Forelimb muscle (tissue), 1 donor: ENCODE data around the gene ACKR1. TPM values are rescaled to one million over a fixed set of nuclear protein-coding genes. Genes with fewer than 3 reads are reported as not detected.
A peak's percentile ranks its signal among the peaks of the same experiment; 100 is the strongest.

ENCODE experiments used
- DNase-seq: peaks from one replicate; pipeline ENCODE4 v3.0.0-alpha.2; 2013; ENCODE audit warnings: low read depth
- polyA plus RNA-seq: library from polyadenylated mRNA; unstranded; fragments of 120-200 nt; gene quantifications from one replicate; pipeline ENCODE4 v1.2.1, GENCODE V29; 2013; ENCODE audit not compliant: insufficient read length

Gene ACKR1, protein sequence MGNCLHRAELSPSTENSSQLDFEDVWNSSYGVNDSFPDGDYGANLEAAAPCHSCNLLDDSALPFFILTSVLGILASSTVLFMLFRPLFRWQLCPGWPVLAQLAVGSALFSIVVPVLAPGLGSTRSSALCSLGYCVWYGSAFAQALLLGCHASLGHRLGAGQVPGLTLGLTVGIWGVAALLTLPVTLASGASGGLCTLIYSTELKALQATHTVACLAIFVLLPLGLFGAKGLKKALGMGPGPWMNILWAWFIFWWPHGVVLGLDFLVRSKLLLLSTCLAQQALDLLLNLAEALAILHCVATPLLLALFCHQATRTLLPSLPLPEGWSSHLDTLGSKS
- polyA plus RNA-seq, result 3.0 TPM

DNA sequence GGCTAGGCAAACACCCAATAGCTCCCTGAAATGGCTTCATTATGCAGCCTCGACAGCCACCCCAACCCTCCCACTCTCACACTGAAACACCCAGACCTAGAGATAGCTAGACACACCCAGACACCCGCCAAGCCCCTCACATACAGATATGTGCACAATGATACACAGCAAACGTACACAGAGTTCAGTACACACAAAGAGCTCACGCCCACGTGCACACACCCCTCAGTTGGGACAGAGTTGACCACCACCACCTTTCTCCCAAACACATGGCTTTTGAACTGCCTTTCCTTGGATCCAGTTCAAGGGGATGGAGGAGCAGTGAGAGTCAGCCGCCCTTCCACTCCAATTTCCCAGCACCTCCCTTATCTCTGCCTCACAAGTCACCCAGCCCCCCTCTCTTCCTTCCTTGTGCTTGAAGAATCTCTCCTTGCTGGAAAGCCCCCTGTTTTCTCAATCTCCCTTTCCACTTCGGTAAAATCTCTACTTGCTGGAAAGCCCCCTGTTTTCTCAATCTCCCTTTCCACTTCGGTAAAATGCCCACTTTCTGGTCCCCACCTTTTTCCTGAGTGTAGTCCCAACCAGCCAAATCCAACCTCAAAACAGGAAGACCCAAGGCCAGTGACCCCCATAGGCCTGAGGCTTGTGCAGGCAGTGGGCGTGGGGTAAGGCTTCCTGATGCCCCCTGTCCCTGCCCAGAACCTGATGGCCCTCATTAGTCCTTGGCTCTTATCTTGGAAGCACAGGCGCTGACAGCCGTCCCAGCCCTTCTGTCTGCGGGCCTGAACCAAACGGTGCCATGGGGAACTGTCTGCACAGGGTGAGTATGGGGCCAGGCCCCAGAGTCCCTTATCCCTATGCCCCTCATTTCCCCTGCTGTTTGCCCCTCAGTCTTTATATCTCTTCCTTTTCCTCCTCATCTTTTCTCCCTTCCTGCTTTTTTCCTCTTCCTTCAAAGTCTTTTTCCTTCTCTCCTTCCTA lies at the start of gene ACKR1:
Gene ACKR1, plus strand, starts transcription at position 715 of the 981 bp plus-strand sequence. Its CDS starts 85 bp downstream, at position 800.
- DNase-seq, result no peak

DNA sequence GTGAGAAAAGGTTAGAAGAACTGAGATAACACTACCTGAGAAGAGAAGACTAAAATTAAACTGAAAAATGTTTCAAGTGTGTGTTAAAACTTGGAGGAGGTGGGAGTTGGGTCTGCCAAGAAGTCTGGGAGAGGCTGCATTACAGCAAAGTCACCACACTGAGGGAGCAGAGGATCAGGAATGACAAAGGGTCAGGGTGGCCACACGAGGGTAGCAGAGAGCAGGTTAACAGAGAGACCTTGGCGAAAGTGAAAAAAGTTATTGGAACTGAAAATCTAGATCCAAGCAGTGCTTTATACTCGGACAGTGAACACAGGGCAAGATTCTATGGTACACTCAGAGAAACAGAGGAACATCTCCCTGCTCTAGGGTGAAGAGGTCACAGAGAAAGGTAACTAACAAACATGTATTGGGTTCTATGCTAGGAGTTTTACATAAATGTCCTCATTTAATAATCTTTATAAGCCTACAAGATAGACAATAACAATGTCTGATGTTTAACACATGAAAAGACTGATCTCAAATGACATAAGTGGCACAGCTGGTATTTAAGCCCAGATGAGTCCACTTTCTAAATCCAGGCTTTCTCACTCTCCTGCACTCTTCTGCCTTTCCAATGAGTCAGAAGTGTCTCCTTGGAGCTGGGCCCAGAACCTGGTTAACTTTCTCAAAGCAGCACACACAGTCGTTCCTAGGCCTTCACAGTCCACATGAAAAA lies 43.5 kb upstream of the ACKR1 start:
- DNase-seq, result peak; percentile 55

DNA sequence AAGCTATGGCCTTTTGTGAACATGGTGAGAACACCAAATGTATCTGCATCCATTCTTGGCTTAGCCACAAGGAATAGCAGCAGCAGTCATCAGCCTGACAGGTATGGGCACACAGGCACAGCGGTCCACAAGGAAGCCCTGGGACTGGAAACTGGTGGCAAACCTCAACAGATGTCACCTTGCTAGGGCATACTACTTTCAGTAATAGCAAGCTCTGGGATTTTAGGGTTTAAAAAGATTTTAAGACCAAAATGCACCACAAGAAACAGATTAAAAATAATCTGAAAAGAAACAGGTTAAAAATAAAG lies 43.0 kb upstream of the ACKR1 start:
- no peak for DNase-seq

DNA sequence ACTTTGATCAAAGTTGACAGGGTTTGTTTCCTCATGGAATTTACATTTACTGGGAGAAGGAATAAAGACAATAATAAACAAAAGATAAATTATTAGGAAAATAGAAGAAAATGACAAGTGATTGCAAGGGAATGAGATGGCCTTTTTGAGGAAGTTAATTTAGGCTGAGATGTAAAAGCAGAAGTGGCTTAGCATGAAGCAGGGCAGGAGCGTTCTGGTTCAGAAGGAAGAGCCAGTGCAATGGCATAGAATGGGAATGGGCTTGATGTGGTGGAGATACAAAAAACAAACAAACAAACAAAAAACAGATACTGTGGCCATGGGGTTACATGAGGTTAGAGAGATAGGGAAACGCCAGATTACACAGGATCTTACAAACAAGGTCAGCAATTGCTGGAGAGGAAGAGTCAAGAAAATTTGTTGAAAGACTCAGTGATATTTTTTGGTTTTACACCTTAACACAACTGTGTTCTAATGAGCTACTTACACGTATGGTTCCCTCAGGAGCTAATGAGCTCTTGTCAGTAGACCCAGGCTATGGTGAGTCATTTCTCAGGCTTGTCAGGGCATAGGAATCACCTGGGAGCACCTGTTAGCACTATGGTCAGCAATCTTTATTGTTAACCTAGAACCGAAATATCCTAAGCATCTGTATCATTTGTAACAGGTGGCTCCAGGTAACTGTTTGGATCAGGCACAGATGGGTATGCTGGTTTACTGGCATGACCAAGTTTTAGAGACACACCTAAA lies 42.0 kb upstream of the ACKR1 start:
- DNase-seq, result no peak

DNA sequence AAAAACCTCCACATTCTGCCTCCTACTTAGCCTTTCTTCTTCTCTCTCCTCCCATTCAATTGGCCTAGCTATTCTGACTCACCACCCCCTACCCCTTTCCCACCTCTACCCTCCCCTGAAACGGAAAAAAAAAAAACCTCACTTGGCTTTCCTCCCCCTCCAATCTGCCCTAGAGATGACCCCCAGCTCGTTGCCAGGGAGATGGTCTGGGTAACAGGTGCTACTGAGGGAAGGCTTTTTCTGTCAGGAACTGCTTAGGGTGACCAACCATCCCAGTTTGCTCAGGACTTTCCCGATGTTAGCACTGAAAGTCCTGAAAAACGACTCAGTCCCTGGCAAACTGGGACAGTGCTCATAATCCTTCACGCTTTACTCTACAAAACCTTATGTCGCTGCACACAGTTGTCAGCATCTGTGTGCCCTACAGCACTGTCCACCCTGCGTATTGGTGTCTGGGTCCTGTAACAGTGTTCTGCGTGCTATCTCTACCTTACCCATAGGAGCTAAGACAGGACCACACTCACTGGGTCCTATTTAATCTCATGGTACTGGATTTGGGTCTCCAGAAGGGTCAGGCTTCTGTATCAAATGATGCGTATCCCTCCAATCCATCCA lies 41.0 kb upstream of the ACKR1 start:
- DNase-seq, result no peak

DNA sequence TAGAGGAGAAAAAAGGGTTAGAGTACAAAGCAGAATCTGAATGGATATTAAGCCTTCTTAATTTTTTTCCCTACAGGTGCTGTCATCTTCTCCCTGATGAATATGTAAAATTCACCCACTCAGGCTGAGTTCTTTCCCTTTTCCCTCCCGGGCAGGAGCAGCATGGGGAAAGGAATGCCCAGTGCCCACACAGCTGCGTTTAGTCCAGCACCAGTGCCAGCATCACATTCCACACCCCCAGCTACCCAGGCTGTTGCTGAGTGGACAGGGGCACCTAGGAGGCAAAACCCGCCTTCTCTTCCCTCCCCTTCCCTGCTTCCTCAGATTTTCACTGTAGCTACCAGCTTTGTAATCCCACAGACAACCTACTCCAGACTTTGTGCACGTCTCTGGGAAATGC lies 36.6 kb upstream of the ACKR1 start:
- no peak for DNase-seq

DNA sequence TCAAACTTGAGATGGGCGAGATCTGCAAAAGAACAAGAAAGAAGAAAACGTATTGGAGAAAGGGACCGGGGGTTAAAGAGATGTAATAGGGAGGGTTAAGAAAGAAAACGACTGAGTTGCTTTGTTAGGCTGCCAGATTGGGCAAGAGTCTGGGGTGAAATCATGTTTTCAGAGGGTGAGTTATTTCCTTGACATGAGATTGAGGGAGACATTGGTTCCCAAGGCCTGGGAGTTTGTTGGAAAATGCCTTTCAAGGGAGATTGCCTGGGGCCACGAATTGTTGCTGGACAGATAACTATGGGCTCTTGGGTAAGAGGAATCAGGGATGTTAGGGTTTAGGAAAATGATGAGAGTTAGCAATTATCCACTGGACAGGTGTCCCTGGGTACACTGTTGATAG lies 34.0 kb upstream of the ACKR1 start:
- DNase-seq, result no peak

DNA sequence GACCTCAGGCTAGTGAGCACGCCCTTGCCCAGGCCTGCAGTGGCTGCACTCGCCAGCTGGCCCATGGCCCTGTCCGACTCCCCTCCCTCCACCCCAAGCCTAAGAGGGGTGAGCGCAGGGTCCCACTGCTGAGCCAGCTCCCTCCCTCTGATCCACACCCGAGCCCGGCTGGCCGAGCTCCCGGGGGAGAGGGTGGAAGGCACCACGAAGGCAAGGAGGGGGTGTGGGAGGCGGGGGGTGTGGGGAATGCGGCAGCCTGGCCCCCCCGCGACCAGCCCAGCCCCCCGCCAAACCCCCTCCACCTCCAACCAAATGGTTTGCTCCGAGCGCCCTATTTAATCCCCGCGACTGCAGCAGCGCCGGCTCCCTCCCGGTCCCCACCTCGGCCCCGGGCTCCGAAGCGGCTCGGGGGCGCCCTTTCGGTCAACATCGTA lies 33.4 kb upstream of the ACKR1 start, which contains the start of gene CADM3:
Gene CADM3, plus strand, starts transcription at position 362 of the 434 bp plus-strand sequence. CDS start 151 bp downstream, outside the sequence.
- no peak for DNase-seq

DNA sequence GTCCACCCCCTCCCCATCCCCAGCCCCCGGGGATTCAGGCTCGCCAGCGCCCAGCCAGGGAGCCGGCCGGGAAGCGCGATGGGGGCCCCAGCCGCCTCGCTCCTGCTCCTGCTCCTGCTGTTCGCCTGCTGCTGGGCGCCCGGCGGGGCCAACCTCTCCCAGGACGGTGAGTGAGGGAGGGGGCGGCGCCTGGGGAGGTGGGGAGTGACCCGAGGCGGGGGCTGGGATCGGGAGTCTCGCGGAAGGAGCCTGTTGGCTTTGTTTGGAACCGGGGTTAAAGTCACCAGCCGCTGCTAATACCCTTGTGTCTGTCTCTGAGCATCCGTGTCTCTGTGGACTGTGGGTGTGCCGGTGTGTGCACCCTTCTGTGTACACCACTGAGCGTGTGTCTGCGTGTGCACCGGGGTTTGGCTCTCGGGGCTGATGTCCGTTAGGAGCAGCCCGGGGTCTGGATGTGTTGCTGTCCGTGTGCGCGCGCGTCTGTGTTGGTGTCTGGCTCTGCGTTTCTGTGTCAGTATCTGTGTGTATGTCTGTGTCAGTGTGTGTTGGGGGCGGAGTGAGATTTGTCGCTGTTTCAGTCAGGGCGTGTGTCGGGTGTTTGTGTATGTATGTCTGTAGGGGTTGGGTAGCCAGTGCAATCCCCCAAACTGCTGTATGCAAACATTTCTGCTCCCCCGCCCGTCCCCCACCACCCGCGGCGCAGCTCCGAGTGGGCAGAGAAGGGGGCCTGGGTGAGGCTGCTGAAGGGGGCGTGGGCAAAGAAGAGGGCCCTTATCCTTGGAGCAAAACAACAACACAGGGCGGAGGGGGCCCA lies 32.8 kb upstream of the ACKR1 start:
- no peak for DNase-seq

DNA sequence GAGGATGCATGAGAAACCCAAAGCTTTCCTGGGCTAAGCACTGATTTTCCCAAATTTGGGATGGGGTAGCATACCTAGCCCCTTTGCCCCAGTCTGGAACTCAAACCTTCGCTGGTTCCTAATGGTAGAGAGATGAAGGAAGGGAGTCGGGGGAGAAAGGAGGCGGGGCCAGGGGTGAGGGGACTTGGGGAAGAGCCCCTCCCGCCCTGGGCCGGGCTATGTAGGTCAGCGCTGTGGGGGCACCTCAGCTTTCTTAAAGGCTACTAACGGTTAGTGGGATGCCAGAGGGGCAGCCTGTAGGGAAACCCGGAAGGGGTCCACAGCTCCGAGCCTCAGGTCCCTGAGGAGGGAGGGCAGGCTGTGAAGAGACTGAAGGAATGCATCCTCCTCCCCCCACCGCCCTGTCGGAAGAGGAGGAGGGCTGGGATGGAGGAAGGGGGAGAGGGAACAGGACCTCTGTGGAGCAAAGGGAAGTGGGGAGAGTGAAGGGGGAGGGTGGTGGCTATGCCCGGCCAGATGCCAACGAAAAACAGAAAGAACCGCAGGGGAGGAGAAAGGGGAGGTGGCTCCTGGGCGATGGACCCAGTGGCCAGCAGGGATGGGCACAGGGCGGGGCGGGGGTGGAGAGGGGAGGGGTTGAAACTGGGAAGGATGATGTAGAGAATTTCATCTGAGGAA lies 31.9 kb upstream of the ACKR1 start:
- DNase-seq, result no peak

DNA sequence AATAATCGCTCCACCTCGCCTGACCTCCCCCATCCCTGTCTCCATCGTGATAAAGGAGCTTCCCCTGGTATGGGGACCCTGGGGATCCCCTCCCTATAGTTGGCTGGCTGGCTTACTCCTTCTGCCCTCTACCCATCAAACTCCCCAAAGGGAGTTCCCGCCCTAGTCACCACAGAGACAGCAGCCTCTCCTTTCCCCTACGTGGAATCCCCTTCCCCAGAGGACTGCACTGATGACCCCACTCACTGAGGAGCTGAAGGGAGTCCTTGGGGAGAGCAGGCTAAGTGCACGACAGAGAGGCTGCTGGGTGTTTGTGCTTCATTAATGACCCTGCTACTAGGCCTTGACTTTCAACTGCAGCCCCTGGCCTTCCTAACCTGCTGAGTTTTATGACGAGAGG lies 31.4 kb upstream of the ACKR1 start:
- DNase-seq, result no peak

DNA sequence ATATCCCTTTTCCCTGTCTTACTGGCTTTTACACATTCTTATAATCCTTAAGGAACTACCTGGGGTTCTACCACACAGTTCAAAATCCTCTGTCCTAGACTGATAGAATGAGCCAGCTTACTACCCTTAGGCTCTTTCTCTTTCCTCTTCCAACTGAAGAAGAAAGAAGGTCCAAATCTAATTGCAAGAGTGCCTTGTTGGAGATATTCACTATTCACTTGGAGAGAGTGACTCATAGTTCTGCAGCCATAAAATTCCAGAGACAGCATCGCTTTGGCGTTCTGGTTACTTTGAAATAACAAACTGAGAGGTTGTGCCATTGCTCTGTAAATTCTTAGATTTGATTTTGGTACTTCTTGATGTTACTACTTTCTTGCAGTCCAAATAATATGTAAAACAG lies 29.1 kb upstream of the ACKR1 start:
- DNase-seq, result no peak

DNA sequence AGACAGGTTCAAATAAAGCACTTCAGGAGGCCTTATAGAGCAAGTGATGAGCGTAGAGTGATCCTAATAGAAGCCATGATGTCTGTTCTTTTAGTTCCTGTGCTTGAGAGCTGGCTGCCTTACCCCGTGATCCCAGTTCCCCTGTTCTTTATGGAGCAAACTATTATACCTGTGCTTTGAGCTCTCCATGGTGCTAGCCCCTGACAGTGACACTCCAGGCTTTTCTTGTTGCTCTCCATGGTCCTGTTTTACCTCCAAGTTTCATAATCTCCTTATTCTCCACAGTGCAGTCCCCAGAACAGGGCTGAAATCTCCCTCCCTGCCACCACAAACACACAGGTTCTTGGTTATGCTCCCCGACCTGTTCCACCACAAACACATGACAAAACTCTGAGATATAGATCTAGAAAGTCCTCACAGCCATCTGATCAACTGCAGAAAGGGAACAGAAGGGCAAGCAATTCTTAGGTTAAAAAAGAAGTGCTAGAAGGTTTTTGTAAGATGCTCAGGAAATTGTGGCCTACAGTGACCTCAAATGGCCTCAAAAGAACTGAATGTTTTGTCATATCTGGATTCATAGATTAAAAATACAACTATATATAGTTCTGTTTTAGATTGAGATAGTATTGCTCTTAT lies 27.3 kb upstream of the ACKR1 start:
- no peak for DNase-seq

DNA sequence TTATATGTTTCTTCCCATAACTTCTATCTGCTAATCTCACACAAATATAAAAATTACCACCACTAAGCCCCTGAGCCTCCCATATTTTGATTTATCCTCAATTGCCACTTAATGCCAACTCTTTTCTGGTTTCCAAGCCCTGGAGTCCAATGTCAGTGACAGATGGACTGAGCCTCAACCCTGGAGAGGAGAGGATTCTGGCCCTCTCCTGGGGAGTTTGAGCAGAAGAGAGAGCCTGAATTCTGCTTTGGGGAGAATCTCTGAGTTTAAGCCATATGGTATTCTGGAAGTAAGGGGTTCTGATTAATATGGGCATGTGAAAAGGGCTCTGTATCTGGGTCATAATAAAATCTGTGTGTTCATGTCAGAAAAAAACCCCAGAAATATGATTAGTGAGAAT lies 24.8 kb upstream of the ACKR1 start:
- DNase-seq, result no peak

DNA sequence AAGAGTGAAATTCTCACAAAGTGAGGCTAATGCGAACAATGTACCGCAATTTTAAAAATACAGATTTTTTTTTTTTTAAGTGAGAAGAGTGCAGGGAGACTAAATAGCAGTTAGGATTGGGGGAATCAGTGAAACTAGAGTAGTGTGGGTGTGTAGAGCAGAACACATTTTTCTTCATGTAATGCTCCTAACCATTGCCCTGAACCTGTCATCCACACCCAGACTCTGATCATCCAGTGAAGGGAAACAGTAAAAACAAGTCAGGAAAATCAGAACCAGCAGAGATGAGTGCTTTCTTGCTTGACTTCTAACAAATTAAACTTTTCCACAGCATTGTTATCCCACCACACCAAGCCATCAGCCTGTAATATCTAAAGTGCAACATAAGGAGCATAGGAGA lies 24.2 kb upstream of the ACKR1 start:
- no peak for DNase-seq

DNA sequence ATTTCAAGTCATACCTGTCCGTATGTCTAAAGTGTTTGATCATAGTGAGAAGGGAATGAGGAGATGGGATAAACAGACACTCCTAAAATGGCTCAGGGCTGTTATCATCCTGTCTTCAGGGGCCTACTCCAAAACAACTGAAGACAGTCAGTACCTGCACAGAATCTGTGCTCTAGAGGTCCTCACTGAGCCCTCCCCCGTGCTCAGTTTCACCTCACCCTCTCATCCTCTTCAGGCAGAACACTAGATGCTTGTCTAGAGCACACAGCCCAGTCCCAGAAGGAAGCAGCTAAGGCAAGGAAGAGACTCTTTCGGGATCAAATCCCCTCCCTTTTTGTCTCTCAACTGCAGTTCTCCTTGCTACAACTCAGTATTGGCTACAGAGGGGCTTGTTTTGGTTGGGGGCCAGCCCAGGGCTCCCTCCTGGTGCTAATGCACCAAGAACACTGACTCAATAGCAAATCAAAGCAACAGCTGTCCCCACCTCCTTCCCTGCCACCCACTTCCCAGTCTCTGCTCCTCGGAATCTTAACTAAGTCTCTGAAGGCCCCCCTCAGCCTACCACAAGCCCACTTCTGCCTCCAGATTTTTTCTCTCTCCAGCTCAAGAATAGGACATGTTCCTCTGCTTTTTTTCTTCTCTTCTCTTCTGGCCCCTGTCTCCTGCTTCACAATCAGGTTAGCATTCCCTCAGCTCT lies 23.2 kb upstream of the ACKR1 start:
- DNase-seq, result no peak

DNA sequence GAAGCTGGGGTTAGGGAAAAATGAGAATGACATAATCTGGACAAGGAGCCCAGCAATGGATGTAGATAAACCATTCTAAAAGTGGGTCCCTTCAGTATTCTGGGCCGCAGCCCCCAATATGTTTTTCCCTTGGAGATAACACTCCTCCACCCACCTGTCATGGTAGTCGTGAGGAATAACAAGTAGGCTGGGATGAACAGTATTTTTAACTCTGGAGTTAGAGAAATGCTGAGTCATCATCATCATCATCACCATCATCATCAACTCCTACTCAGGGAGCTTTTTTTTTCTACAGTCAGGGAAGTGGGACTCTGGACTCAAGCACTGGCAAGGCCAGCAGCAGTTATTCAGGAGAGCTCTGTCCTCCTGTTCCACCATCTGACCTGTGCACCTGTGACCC lies 20.5 kb upstream of the ACKR1 start:
- no peak for DNase-seq

DNA sequence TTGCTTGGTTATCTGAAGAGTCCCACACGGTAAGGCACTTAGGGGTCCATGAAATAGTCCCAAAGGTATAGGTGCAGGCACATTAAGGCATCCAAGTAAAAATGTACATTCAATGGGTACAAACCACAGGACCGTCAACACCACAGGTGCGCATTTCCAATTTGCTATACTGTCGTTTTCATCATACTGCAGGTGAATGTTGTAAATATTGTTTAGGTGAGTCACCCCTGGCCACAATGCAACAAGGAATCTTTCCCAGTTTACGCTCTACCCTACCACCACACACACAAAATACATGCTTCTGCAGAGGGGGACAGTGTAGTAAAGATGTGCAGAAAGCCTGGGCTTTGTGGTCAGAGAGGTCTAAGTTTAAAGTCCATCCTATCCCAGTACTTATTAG lies 19.6 kb upstream of the ACKR1 start:
- no peak for DNase-seq
